A673 (cell line): ENCODE results near the gene NFASC. TPM values are rescaled to one million over a fixed set of nuclear protein-coding genes. Genes with fewer than 3 reads are reported as not detected.

Source experiments
- BruUV-seq: library from RNA; stranded (reverse); fragments of 400-500 nt; replicated peaks from 2 replicates; lab custom pipeline; 2021; lab: Mats Ljungman, UMichigan
- CTCF ChIA-PET: fragments of 300-600 bp; sonication (Branson Sonifier 250); formaldehyde crosslinking; loops from one replicate; lab custom pipeline; 2022; ENCODE audit warnings: antibody characterized with exemption; lab: Charles Lee
- POLR2A ChIA-PET: fragments of 300-600 bp; sonication (Branson Sonifier 250); formaldehyde crosslinking; loops from one replicate; lab custom pipeline; 2022; ENCODE audit warnings: antibody characterized with exemption; ENCODE audit not compliant: low non-redundant PET; lab: Charles Lee
- DNase-seq: peaks from one replicate; pipeline ENCODE4 v3.0.0-alpha.2; 2015; ENCODE audit warnings: low spot score
- H3K27ac ChIP-seq: fragments of 200-600 bp; sonication (generic); 2 replicates; pipeline ENCODE4 v1.5.1; 2016; ENCODE audit warnings: mixed run types, low read depth, mild to moderate bottlenecking, mixed read lengths, antibody characterized with exemption, low read length; ENCODE audit not compliant: poor library complexity, severe bottlenecking
- H3K27me3 ChIP-seq: fragments of 200-600 bp; sonication (generic); replicated peaks from 2 replicates; pipeline ENCODE4 v1.6.1; 2017; ENCODE audit warnings: mixed run types, low read depth, mild to moderate bottlenecking, mixed read lengths, antibody characterized with exemption, low read length; ENCODE audit not compliant: insufficient read depth, poor library complexity
- H3K36me3 ChIP-seq: fragments of 200-600 bp; sonication (generic); 2 replicates; pipeline ENCODE4 v1.6.1; 2016; ENCODE audit warnings: mixed run types, mild to moderate bottlenecking, mixed read lengths, antibody characterized with exemption, low read length; ENCODE audit not compliant: insufficient read depth, poor library complexity, severe bottlenecking
- H3K4me1 ChIP-seq: fragments of 200-600 bp; sonication (generic); 2 replicates; pipeline ENCODE4 v1.6.1; 2017; ENCODE audit warnings: mixed run types, mild to moderate bottlenecking, mixed read lengths, antibody characterized with exemption, low read length; ENCODE audit not compliant: insufficient read depth, poor library complexity, severe bottlenecking
- H3K4me3 ChIP-seq: fragments of 200-600 bp; sonication (generic); 2 replicates; pipeline ENCODE4 v1.5.1; 2016; ENCODE audit warnings: low read depth, mixed run types, mild to moderate bottlenecking, mixed read lengths, low read length; ENCODE audit not compliant: poor library complexity, severe bottlenecking
- H3K9me3 ChIP-seq: fragments of 200-600 bp; sonication (generic); 2 replicates; pipeline ENCODE4 v1.6.1; 2016; ENCODE audit warnings: mixed run types, low read depth, mild to moderate bottlenecking, mixed read lengths, antibody characterized with exemption, low read length; ENCODE audit not compliant: poor library complexity, severe bottlenecking
- EZH2 ChIP-seq: fragments of 200-600 bp; sonication (generic); IDR thresholded peaks from 2 replicates; pipeline ENCODE4 v1.6.1; 2017; ENCODE audit warnings: borderline replicate concordance, low read depth, mild to moderate bottlenecking, mixed read lengths, antibody characterized with exemption, low read length; ENCODE audit not compliant: poor library complexity, severe bottlenecking
- intact Hi-C: fragments of 100-400 bp; cut with micrococcal nuclease; formaldehyde crosslinking; loops from one replicate; pipeline ENCODE4 v1.10.0; 2022; ENCODE audit not compliant: unreplicated experiment
- total RNA-seq: library from RNA; stranded (reverse); gene quantifications from 2 replicates; pipeline ENCODE4 v1.2.3, GENCODE V29; 2021
- TF ChIP-seq, protein P1 (sequence below): fragments of 300-800, 200-600 bp; sonication (generic); conservative IDR thresholded peaks from 2 replicates; pipeline ENCODE4 v1.5.1; 2017; ENCODE audit warnings: low read depth, mild to moderate bottlenecking, antibody characterized with exemption, low read length, moderate library complexity, mixed read lengths

NFASC gene
- total RNA-seq, 1 experiment from 2014 or later, result 0.24 TPM

DNA sequence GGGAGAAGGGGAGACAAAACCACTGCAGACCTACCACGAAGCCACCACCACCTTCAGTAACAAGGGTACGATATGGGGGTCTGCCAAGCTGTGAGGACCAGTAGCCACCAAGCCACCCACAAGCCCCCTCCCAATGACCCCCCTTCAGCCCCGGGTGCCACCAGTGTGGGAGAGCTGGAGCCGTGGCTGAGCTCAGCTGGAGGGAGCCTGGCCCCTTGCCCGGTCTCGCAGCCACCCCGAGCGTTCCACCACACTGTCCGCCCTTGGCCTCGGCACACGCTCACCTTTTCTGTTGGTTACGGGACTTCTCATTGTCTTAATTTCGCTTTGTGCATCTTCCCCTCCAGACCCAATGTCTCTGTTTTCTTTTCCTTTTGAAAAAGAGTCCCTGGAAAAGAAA lies 145.9 kb downstream of the NFASC start:
- Histone ChIP-seq H3K9me3 (no peaks in the 10 kb centered on the region), H3K4me3 (no peak overlapping the region), H3K27ac (no peak overlapping the region), H3K27me3 (peaks cover 15% of the 10 kb centered on the region), H3K36me3 (no peaks in the 10 kb centered on the region), H3K4me1 (peaks cover 5% of the 10 kb centered on the region)
- DNase-seq, result no peak
- intact Hi-C loops, result no loop called here
- POLR2A ChIA-PET, result no interaction called here
- BruUV-seq, result no TSS peak
- TF ChIP-seq EZH2, result no peak
- TF ChIP-seq, protein P1, sequence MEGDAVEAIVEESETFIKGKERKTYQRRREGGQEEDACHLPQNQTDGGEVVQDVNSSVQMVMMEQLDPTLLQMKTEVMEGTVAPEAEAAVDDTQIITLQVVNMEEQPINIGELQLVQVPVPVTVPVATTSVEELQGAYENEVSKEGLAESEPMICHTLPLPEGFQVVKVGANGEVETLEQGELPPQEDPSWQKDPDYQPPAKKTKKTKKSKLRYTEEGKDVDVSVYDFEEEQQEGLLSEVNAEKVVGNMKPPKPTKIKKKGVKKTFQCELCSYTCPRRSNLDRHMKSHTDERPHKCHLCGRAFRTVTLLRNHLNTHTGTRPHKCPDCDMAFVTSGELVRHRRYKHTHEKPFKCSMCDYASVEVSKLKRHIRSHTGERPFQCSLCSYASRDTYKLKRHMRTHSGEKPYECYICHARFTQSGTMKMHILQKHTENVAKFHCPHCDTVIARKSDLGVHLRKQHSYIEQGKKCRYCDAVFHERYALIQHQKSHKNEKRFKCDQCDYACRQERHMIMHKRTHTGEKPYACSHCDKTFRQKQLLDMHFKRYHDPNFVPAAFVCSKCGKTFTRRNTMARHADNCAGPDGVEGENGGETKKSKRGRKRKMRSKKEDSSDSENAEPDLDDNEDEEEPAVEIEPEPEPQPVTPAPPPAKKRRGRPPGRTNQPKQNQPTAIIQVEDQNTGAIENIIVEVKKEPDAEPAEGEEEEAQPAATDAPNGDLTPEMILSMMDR, result no peak
- CTCF ChIA-PET, result no interaction called here

- CTCF ChIA-PET, result no interaction called here
- TF ChIP-seq EZH2, result no peak
- TF ChIP-seq, protein P1, result no peak
- intact Hi-C loops, result no loop called here
- no peaks in the 10 kb centered on the region for H3K9me3 ChIP-seq
- POLR2A ChIA-PET, result no interaction called here
- H3K27ac ChIP-seq, result no peak overlapping the region
- DNase-seq, result no peak
- H3K4me1 ChIP-seq, result peaks cover 5% of the 10 kb centered on the region
- H3K4me3 ChIP-seq, result no peak overlapping the region
- H3K27me3 ChIP-seq, result peaks cover 15% of the 10 kb centered on the region
- no TSS peak for BruUV-seq
- no peaks in the 10 kb centered on the region for H3K36me3 ChIP-seq
Measured at GRCh38 chr1:205017001-205017400, 146.3 kb downstream of the NFASC start.

DNA sequence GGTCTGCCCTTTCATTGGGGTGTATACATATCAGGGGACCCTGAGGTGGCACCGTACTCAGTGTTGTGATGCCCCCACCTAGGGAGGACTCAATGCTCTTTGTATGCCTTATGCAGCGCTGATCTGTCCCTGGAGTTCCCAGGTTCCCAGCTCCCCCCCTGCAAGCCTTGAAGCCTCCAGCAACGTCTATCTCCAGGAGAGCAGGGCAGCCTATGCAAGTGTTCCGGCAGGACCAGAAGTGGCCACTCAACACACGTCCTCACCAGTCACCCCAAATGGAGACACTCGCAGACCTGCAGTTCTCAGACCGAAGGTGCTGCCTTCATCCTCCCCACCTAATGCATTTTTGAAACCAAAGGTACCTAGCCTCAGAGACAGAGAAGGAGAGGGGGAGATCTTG lies 147.1 kb downstream of the NFASC start:
- CTCF ChIA-PET, result no interaction called here
- Histone ChIP-seq H3K4me1 (peaks cover 5% of the 10 kb centered on the region), H3K9me3 (no peaks in the 10 kb centered on the region), H3K4me3 (no peak overlapping the region), H3K27ac (no peak overlapping the region), H3K36me3 (no peaks in the 10 kb centered on the region), H3K27me3 (peaks cover 15% of the 10 kb centered on the region)
- no peak for TF ChIP-seq EZH2
- TF ChIP-seq, protein P1, result no peak
- no peak for DNase-seq
- POLR2A ChIA-PET, result no interaction called here
- BruUV-seq, result no TSS peak
- intact Hi-C loops, result no loop called here
